Ureter (tissue), 1 donor: ENCODE data around the gene ATP13A3. TPM values are rescaled to one million over a fixed set of nuclear protein-coding genes. Genes with fewer than 3 reads are reported as not detected.

Experiments
- DNase-seq: peaks from one replicate; pipeline ENCODE4 v3.0.0-alpha.2; 2020; ENCODE audit warnings: low spot score
- total RNA-seq: library from RNA; stranded (reverse); gene quantifications from one replicate; pipeline ENCODE4 v1.2.4, GENCODE V29; 2023
- donor health status: DM: yes; HTN: yes; CAD: no.

The ATP13A3 gene
- total RNA-seq, 1 donor from 2014 or later = 68.5 TPM

DNA sequence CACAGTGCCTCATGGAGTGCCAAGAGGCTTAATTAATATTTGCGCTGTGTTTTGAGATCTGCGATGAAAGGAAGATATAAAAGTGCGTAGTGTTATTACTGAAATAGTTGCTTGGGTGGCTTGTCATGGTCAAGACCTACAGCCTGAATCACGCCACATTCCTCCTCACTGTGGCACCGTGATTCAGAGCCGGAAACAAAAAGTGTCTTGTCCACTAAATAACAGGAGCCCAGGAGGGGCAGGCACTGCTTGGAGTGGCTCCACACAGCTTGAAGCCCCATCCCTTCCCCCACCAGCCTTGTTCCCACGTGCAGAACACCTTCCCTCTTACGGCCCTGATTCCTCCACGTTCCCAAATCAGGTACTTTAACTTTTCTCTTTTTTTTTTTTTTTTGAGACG, 116.0 kb downstream of the ATP13A3 start:
- no peak for DNase-seq

DNA sequence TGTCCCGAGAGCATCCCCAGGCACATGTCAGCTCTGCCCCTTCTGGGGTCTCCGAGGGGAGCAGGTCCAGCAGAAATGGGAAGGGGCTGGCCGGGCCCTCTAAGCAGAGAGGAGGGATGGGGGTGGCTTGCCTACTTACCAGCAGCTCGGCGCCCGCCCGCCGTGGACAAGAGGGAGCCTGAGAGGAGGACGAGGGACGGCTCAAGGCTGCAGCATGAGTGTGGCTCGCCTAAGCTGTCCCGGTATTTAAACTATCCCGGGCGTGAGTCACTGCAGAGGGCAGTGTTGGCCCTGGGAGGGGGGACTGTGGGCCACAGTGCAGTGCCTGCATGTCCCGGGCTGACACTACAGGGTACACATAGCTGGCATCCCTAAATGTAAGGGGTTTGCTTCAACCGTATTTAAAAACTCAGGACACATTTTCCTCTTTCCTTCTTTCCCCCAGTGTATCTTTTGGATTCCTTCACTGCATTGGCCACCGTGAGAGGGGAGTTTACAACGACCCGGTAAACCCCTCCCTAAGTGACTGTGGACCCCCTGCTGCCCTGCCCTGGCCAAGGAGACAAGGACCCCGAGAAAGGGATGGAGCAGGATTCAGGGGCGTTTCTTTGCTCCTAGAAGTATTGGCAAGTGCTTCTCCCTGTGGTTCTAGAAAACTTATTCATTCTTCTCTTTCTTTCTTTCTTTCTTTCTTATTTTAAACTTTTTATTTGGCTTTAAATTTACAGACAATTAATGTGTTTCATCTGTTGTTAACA, 117.1 kb downstream of the ATP13A3 start, which contains the start of gene LRRC15:
LRRC15 (minus strand) TSS at position 222 of the 758 bp plus-strand sequence. CDS start 8,700 bp downstream, outside the sequence.
- DNase-seq = no peak

DNA sequence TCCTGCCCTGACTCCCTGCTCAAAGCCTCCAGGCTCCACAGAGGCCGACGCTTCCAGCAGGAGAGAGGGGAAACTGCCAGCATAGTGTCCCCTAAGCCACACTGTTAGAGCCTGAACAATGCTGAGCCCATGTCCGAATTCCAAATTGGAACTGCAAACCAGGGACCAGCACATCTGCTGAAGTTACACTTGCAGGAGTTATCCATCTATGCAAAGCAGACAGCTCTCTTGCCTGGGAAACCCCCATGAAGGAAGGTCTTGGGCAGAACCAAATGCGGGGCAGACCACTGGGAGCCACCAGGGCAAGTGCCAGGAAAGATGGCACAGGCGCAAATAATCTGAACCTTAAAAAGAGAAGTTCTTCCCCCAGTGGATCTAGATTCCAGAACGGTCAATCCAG, 117.9 kb downstream of the ATP13A3 start:
- DNase-seq = no peak

DNA sequence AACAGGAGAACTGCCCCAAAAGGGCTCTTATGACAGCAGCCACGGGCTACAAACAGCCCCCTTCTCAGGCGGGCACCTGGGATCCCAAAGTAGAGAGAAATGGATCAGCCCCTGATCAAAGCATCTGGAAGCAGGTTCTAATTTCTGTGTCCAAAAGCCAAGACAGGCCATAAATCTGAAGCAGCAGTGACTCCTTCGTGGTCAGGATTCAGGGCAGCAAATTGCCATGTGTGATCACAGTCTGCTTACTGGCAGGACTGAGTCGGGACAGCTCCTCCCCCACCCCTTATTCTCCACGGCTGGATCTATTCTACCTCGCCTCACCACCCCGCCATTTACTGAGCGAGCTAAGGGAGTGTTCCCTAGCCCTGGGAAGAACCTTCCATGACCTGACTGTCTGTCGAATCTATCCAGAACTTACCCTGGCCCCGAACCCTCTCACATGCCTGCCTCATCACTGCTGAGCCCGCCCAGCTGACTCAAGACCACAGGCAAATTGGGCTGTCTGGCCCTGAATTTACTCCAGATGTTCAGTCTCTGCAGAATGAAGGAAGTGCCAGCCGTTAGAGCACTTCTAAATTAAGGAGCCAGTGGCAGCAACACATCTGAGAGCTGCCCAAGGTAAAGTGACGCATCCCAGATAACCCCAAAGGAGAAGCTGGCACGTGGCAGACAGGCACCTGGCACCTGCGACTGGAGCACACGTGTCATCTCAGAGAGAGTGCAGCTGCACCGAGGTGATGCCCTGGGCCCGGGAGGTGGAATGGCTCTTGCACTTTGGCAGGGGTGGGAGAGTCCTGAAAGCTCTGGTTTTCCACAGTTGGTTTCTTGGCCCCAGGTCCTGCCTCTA, 118.6 kb downstream of the ATP13A3 start:
- DNase-seq = no peak

DNA sequence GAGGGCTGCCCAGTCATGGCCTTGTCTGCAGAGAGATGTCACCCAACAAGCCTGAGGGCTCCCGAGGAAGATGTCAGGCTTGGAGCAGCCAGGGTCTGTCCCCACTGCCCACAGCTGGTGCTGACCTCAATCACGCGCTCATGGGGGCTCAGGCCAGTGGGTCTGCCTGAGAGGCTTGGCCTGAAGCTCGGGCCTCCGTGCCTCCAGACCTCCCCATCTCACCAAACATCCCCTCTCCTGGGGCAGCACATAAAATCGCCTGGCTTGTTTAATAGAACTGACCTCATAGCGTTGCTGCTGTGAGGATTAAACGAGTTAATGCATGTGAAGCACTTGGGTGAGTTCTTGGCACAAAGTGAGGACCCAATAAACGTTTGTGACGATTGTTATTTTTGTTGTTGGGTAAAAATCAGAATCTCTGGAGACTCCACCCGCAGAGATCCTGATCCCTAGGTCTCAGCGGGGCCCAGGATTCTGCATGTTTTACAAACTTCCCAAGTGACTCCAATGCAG, 120.8 kb downstream of the ATP13A3 start:
- DNase-seq = no peak

DNA sequence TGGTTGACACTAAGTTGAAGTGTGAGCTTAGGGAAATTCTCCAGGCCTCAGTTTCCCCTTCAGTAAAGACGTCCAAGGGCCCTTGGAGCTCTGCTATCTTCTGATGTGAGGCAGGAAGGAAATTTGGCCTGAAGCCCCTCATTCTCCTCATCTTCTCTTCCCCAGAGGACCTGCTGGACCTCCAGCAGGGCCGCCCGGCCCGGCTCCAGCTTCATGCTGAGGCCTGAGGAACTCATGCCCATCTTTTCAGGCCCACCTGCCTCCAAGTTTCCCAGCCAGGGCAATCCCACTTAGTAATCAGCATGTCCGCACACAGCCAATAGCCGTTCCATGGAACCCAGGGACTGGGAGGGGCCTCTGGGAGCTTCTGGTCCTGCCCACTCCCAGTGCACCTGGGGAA, 121.3 kb downstream of the ATP13A3 start:
- no peak for DNase-seq

DNA sequence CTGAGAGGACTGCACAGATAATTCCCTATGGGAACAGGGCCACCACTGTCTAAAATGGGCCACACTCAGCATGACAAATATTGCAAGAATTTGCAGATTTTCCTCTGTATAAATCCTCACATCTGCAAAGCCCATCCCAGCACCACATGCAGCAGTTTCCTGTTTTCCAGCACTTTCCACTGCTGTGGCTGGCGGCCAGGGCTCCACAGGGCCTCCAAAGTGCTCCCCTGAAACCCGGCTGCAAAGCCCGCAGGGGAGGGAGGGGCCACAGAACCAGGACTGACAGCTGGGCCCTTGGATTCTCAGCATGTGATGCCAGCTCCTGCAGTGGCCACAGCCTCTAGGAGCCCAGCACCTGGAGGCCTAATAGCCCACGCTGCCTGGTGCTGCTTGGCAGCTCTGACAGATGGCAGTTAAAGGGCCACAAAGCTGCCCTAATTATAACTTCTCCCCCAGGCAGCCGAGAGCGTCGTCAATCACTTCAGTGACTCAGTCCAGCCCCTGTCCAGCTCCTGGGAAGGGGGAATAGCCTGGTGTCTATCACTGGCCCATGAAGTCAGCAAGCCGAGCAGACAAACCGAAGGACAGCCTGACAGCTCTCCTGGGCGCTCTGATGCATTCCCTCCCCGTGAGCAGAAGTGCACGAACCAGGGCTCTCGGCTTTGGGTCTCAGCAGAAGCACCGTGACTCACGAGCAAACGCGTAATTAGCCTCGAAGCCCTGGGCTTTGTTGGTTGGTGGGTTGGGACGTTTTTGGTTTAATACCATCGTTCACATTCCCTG, 122.0 kb downstream of the ATP13A3 start:
- no peak for DNase-seq

DNA sequence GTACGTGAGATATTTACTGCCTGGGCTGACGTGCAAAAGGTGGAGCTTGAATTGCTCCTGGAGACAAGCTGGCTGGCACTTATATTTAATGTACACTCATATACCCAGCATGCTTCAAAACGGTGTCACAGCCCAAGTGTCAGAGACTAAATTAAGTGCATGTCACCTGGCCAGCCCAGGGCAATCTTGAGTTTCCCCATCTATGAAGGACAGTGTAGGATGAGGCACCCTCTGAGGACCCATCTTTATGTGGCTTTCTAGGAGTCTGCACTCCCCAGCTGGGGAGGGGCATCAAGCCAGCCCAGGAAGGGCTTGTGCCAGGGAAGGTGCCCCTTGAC, 122.5 kb downstream of the ATP13A3 start:
- no peak for DNase-seq

DNA sequence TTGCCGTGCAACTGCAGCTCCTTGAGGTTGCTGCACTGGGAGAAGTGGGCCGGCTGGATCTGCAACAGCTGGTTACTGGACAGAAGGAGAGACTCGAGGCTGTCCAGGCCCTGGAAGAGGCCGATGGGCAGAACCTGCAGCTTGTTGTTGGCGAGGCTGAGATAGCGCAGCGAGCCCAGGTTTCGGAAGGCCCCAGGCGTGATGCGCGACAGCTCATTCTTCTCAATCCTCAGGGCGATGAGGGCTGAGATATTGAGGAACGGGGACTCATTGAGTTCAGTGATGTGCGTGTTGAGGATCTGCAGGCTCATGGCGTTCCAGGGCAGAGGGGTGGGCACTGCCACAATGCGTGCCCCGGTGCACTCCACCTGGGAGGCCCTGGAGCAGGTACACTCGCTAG, 126.2 kb downstream of the ATP13A3 start:
- DNase-seq = no peak

DNA sequence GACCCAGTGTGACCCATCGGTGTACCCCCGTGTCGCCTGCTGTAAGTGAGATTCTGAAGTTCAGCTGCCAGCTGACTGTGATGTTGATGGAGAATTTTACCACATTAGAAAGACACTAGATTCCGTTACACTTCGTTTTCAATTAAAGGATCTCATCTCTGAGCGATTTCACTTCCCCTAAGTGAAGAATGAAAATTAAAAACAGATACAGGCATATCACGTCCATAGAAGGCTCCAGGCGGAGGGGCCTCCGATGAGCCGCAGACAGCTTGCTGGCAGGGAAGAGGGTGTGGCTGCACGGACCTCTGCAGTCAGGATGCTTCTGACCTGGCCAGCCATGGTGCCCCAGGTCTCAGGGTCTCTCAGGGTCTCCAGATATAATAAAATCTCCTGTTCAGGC, 129.1 kb downstream of the ATP13A3 start:
- DNase-seq = no peak

DNA sequence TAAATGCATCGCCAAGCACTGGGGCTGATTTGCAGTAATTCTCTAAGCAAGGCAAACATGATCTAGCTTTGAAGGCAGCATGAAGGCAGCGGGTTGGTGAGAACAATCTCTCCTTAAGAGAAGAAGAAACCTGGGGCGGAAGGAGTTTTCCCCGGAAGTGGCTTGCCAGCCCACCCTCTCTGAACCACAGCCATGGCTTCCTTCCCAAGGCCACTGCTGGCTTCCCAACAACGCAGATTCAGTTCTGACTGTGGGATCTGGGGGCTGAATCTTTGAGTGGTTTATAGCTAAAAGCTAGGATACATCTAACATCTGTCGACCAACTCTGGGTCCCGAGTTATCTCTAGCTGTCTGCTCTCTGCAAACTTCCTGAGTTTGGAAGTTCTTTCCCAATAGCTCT, 131.4 kb downstream of the ATP13A3 start:
- DNase-seq = no peak

DNA sequence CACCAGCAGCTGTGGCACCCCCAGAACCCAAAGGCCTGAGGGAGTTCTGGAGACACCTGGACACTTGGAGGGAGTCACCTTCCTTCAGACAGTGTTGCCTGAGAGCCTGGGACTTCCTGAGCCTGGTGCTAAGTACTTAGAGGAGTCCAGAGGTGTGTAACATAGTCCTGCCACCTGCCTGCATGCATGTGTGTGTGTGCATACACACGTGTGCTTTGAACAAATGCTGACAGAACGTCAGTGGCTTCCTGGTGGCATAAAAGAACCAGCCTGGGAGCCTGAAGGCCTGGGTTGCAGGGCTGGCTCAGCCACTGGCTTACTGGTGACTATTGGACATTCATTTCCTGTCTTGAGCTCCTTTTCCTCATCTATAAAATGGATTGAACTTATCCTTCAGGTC, 132.5 kb downstream of the ATP13A3 start:
- DNase-seq = no peak

Other genes starting within 250 kb of the ATP13A3 start
- not detected for gene CPN2, start 135.7 kb downstream of the ATP13A3 start, total RNA-seq
- gene LRRC15, start 117.3 kb downstream of the ATP13A3 start, total RNA-seq = 0.29 TPM
- 0.21 TPM for gene GP5, start 87.7 kb downstream of the ATP13A3 start, total RNA-seq
- 19.9 TPM for gene TMEM44, start 146.4 kb upstream of the ATP13A3 start, total RNA-seq
- gene LSG1, start 185.2 kb upstream of the ATP13A3 start, total RNA-seq = 64.5 TPM
- 5.2 TPM for gene FAM43A, start 198.9 kb upstream of the ATP13A3 start, total RNA-seq